ENCODE measurements around the gene NECTIN4. TPM values are rescaled to one million over a fixed set of nuclear protein-coding genes. Genes with fewer than 3 reads are reported as not detected.

NECTIN4 gene
- total and polyA plus RNA-seq, 2 experiments from 2014 or later: 0.16 TPM; not detected in 1

DNA sequence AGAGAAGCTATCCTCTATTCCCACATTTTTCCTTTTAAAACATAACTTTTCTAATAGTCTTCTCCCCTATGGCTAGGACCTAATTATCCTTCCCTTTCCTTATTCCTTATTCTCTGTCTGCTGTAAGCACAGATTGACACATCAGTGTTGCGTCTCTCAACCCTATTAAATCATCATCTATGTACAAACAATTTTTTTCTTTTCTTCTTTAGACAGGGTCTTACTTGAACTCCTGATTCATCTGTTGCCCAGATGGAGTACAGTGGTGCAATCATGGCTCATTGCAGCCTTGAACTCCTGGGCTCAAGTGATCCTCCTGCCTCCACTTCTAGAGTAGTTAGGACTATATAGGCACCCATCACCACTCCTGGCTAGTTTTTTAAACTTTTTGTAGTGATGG, 17.1 kb upstream of the NECTIN4 start (continued):
- TF ChIP-seq REST (IDR thresholded peaks at IDR 0.05; ENCODE audit: unreplicated experiment) (no peak), ZNF114 (CRISPR knock-in tag; IDR thresholded peaks at IDR 0.05) (no peak)

- peaks cover 16% of the 10 kb centered on the region for H3F3A ChIP-seq (replicated peaks; ENCODE audit: low read depth)
- no peaks in the 10 kb centered on the region for H3K27me3 ChIP-seq (ENCODE audit: insufficient read depth)
- H3K27ac ChIP-seq (ENCODE audit: low read depth): no peak overlapping the region
- Mint-ChIP-seq H3K27ac (no peak overlapping the region), H3K9me3 (peaks cover 3% of the 10 kb centered on the region; the same call in 2 of the 3 replicates), H3K36me3 (ENCODE audit: low read depth) (peaks cover 18% of the 10 kb centered on the region), H3K4me1 (peaks cover 7% of the 10 kb centered on the region; the same call in 2 of the 3 replicates), H3K4me3 (no peak overlapping the region), H3K27me3 (ENCODE audit: insufficient read depth, low read depth, poor library complexity) (peaks cover 15% of the 10 kb centered on the region)
- H4K20me1 ChIP-seq (replicated peaks; ENCODE audit: insufficient read depth): peaks cover 4% of the 10 kb centered on the region; the same call in 1 of the 2 replicates
- H3K4me3 ChIP-seq: no peak overlapping the region
- no peak overlapping the region for H3K4me2 ChIP-seq
- no peaks in the 10 kb centered on the region; the same call in 1 of the 2 replicates for H3K4me1 ChIP-seq (ENCODE audit: insufficient read depth)
- H3K9me2 ChIP-seq (ENCODE audit: insufficient read depth): no peaks in the 10 kb centered on the region
- ATAC-seq (no peak), DNase-seq (ENCODE audit: low spot score) (no peak)
- peaks cover 13% of the 10 kb centered on the region for H3K79me2 ChIP-seq (replicated peaks; ENCODE audit: insufficient read depth)
- no peak overlapping the region for H2AFZ ChIP-seq
- H3K36me3 ChIP-seq (ENCODE audit: insufficient read depth): no peaks in the 10 kb centered on the region; the same call in 1 of the 2 replicates
- no peak for TF ChIP-seq REST (IDR thresholded peaks at IDR 0.05; ENCODE audit: unreplicated experiment)
- TF ChIP-seq, protein P1, sequence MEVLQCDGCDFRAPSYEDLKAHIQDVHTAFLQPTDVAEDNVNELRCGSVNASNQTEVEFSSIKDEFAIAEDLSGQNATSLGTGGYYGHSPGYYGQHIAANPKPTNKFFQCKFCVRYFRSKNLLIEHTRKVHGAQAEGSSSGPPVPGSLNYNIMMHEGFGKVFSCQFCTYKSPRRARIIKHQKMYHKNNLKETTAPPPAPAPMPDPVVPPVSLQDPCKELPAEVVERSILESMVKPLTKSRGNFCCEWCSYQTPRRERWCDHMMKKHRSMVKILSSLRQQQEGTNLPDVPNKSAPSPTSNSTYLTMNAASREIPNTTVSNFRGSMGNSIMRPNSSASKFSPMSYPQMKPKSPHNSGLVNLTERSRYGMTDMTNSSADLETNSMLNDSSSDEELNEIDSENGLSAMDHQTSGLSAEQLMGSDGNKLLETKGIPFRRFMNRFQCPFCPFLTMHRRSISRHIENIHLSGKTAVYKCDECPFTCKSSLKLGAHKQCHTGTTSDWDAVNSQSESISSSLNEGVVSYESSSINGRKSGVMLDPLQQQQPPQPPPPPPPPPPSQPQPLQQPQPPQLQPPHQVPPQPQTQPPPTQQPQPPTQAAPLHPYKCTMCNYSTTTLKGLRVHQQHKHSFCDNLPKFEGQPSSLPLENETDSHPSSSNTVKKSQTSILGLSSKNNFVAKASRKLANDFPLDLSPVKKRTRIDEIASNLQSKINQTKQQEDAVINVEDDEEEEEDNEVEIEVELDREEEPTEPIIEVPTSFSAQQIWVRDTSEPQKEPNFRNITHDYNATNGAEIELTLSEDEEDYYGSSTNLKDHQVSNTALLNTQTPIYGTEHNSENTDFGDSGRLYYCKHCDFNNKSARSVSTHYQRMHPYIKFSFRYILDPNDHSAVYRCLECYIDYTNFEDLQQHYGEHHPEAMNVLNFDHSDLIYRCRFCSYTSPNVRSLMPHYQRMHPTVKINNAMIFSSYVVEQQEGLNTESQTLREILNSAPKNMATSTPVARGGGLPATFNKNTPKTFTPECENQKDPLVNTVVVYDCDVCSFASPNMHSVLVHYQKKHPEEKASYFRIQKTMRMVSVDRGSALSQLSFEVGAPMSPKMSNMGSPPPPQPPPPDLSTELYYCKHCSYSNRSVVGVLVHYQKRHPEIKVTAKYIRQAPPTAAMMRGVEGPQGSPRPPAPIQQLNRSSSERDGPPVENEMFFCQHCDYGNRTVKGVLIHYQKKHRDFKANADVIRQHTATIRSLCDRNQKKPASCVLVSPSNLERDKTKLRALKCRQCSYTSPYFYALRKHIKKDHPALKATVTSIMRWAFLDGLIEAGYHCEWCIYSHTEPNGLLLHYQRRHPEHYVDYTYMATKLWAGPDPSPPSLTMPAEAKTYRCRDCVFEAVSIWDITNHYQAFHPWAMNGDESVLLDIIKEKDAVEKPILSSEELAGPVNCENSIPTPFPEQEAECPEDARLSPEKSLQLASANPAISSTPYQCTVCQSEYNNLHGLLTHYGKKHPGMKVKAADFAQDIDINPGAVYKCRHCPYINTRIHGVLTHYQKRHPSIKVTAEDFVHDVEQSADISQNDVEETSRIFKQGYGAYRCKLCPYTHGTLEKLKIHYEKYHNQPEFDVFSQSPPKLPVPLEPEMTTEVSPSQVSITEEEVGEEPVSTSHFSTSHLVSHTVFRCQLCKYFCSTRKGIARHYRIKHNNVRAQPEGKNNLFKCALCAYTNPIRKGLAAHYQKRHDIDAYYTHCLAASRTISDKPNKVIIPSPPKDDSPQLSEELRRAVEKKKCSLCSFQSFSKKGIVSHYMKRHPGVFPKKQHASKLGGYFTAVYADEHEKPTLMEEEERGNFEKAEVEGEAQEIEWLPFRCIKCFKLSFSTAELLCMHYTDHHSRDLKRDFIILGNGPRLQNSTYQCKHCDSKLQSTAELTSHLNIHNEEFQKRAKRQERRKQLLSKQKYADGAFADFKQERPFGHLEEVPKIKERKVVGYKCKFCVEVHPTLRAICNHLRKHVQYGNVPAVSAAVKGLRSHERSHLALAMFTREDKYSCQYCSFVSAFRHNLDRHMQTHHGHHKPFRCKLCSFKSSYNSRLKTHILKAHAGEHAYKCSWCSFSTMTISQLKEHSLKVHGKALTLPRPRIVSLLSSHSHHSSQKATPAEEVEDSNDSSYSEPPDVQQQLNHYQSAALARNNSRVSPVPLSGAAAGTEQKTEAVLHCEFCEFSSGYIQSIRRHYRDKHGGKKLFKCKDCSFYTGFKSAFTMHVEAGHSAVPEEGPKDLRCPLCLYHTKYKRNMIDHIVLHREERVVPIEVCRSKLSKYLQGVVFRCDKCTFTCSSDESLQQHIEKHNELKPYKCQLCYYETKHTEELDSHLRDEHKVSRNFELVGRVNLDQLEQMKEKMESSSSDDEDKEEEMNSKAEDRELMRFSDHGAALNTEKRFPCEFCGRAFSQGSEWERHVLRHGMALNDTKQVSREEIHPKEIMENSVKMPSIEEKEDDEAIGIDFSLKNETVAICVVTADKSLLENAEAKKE (CRISPR knock-in tag; IDR thresholded peaks at IDR 0.05): no peak
- no peak for TF ChIP-seq CREB1 (CRISPR knock-in tag; IDR thresholded peaks at IDR 0.05; ENCODE audit: low read depth)
- TF ChIP-seq, protein P2, sequence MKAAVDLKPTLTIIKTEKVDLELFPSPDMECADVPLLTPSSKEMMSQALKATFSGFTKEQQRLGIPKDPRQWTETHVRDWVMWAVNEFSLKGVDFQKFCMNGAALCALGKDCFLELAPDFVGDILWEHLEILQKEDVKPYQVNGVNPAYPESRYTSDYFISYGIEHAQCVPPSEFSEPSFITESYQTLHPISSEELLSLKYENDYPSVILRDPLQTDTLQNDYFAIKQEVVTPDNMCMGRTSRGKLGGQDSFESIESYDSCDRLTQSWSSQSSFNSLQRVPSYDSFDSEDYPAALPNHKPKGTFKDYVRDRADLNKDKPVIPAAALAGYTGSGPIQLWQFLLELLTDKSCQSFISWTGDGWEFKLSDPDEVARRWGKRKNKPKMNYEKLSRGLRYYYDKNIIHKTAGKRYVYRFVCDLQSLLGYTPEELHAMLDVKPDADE (IDR thresholded peaks at IDR 0.05): no peak
- TF ChIP-seq EZH2phosphoT487 (IDR thresholded peaks at IDR 0.05; ENCODE audit: unreplicated experiment): no peak
- TF ChIP-seq POLR2AphosphoS5 (IDR thresholded peaks at IDR 0.05; ENCODE audit: low read depth): no peak
- no peak for TF ChIP-seq STAT1 (IDR thresholded peaks at IDR 0.05; ENCODE audit: unreplicated experiment)
- no peak for TF ChIP-seq JUNB (IDR thresholded peaks at IDR 0.05; ENCODE audit: unreplicated experiment)
These were observed 11.2 kb upstream of the NECTIN4 start for GRCh38 chr1:161100556-161100955.

Measured in GM23338 (cell line).